Natural killer cell (primary cell): ENCODE results near the gene SLC2A11. TPM values are rescaled to one million over a fixed set of nuclear protein-coding genes. Genes with fewer than 3 reads are reported as not detected.

ENCODE experiments used
- ATAC-seq, 3 donors: fragments of 150-1000 bp in 2 of 3; fragments of 200-7000 bp in 1 of 3; cut with Tn5 transposase; 1 replicate in 1 of 3; 2 replicates in 2 of 3; pipeline ENCODE4 v1.10.0; 2021; ENCODE audit warnings: mild to moderate bottlenecking in 2 of 3, moderate library complexity in 2 of 3
- DNase-seq, 2 donors: peaks; one replicate each; pipeline versions ENCODE4 v3.0.0 to v3.0.0-alpha.2; 2013 to 2021; ENCODE audit warnings: mixed read lengths in 1 of 2
- H3K27ac ChIP-seq: one replicate; pipeline ENCODE4 v1.5.1; 2013; ENCODE audit warnings: mild to moderate bottlenecking, low read length
- H3K27me3 ChIP-seq: one replicate; pipeline ENCODE4 v1.6.1; 2013; ENCODE audit warnings: low read length; ENCODE audit not compliant: control insufficient read depth, insufficient read depth
- H3K36me3 ChIP-seq: one replicate; pipeline ENCODE4 v1.6.1; 2013; ENCODE audit warnings: low read length; ENCODE audit not compliant: control insufficient read depth, insufficient read depth
- H3K4me1 ChIP-seq: one replicate; pipeline ENCODE4 v1.6.1; 2013; ENCODE audit warnings: low read length; ENCODE audit not compliant: control insufficient read depth, insufficient read depth
- H3K4me3 ChIP-seq: one replicate; pipeline ENCODE4 v1.5.1; 2013; ENCODE audit warnings: low read length
- H3K9me3 ChIP-seq: one replicate; pipeline ENCODE4 v1.6.1; 2013; ENCODE audit warnings: low read length; ENCODE audit not compliant: control insufficient read depth, insufficient read depth
- H3K27ac Mint-ChIP-seq, 2 donors: one replicate each; pipeline ENCODE4 v1.8.0; 2022; ENCODE audit warnings: mild to moderate bottlenecking in 2 of 2, mixed read lengths in 2 of 2, moderate library complexity in 1 of 2
- H3K27me3 Mint-ChIP-seq, 2 donors: one replicate each; pipeline ENCODE4 v1.8.0; 2022; ENCODE audit warnings: low read depth in 2 of 2, mixed read lengths in 2 of 2
- H3K36me3 Mint-ChIP-seq: one replicate; pipeline ENCODE4 v1.8.0; 2022; ENCODE audit warnings: mixed read lengths
- H3K4me1 Mint-ChIP-seq, 2 donors: one replicate each; pipeline ENCODE4 v1.8.0; 2022; ENCODE audit warnings: mixed read lengths in 2 of 2
- H3K4me3 Mint-ChIP-seq: one replicate; pipeline ENCODE4 v1.8.0; 2022; ENCODE audit warnings: mild to moderate bottlenecking, moderate library complexity, mixed read lengths
- H3K9me3 Mint-ChIP-seq, 2 donors: one replicate each; pipeline ENCODE4 v1.8.0; 2022; ENCODE audit warnings: mixed read lengths in 2 of 2
- WGBS: methylation state at CpG from one replicate; pipeline ENCODE4 v1.1.7; 2013; ENCODE audit warnings: missing lambda C conversion rate; ENCODE audit not compliant: insufficient coverage; 5-methylcytosine and 5-hydroxymethylcytosine counted together
- intact Hi-C: fragments of 100-400 bp; cut with micrococcal nuclease; formaldehyde crosslinking; loops from one replicate; pipeline ENCODE4 v1.14.2; 2022
- total RNA-seq, 4 donors: library from RNA; stranded (reverse); fragments of 120-200 nt in 1 of 4; gene quantifications; one replicate each; pipeline versions ENCODE4 v1.2.3 to v1.2.4, GENCODE V29; 2013 to 2022
- TF ChIP-seq, protein P1 (sequence below): fragments of 200-600 bp; IDR thresholded peaks from one replicate; pipeline ENCODE4 v1.8.0; 2022; ENCODE audit warnings: antibody characterized with exemption

Gene SLC2A11
- total RNA-seq, 3 donors from 2014 or later (not counting 1 experiment from before 2014, with no cell fraction given) = 9.2 to 14.1 (median 11.8) TPM

DNA sequence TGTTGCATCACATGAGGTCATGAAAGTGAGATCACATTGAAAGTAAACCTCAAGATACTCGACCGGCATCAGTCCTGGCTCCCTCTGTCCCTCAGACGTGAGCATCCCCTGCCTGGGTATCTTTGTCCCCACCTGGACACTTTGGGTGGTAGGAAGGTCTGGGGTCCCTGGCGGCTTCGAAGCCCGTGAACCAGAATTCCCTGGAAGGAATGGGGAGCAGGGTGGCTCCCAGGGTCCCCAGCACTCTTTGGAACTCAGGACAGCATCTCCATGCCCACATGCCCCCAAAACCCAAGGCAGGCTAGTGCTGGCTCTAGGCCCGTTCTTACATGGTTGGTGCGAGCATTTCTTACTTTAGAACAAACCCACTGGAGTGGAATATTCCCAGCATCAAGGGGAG lies 26.4 kb upstream of the SLC2A11 start:
- Histone ChIP-seq H3K27ac (no peak overlapping the region), H3K4me3 (no peak overlapping the region), H3K36me3 (peaks cover 67% of the 10 kb centered on the region), H3K9me3 (no peaks in the 10 kb centered on the region), H3K27me3 (no peaks in the 10 kb centered on the region), H3K4me1 (no peaks in the 10 kb centered on the region)
- Mint-ChIP-seq H3K36me3 (no peaks in the 10 kb centered on the region), H3K4me3 (no peak overlapping the region), H3K27ac (no peak overlapping the region), H3K4me1 (peaks cover 10 to 14% of the 10 kb centered on the region in 2 donors), H3K9me3 (no peaks in the 10 kb centered on the region), H3K27me3 (no peaks in the 10 kb centered on the region)
- DNase-seq (no peak), ATAC-seq (no peak)
- WGBS = 94% methylated on average over 8 of the region's 8 CpGs
- intact Hi-C loops = no loop called here
- TF ChIP-seq, protein P1, sequence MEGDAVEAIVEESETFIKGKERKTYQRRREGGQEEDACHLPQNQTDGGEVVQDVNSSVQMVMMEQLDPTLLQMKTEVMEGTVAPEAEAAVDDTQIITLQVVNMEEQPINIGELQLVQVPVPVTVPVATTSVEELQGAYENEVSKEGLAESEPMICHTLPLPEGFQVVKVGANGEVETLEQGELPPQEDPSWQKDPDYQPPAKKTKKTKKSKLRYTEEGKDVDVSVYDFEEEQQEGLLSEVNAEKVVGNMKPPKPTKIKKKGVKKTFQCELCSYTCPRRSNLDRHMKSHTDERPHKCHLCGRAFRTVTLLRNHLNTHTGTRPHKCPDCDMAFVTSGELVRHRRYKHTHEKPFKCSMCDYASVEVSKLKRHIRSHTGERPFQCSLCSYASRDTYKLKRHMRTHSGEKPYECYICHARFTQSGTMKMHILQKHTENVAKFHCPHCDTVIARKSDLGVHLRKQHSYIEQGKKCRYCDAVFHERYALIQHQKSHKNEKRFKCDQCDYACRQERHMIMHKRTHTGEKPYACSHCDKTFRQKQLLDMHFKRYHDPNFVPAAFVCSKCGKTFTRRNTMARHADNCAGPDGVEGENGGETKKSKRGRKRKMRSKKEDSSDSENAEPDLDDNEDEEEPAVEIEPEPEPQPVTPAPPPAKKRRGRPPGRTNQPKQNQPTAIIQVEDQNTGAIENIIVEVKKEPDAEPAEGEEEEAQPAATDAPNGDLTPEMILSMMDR = no peak

DNA sequence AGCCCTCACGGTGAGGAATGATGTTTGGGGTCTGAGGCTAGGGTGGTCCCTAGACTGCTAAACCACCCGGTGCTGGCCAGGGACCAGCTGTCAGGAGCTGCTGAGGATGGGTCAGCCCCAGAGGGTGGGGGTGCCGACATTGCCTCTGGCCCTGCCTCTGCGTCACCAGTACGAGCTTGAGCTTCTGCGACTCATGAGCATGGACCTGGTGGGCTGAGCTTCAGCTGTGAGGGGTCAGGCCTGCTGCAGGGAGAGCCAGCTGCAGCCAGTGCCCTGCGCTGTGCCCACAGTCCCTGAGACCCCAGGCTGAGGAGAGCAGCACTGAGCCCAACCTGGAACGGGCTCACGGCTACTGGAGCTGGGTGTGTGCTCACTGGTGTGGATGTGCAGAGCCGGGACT lies 25.9 kb upstream of the SLC2A11 start:
- no peaks in the 10 kb centered on the region for H3K27me3 Mint-ChIP-seq
- H3K9me3 Mint-ChIP-seq = no peaks in the 10 kb centered on the region
- no peak for ATAC-seq
- H3K9me3 ChIP-seq = no peaks in the 10 kb centered on the region
- no peak overlapping the region for H3K27ac ChIP-seq
- no peak for DNase-seq
- H3K36me3 ChIP-seq = peaks cover 61% of the 10 kb centered on the region
- peaks cover 10 to 14% of the 10 kb centered on the region in 2 donors for H3K4me1 Mint-ChIP-seq
- TF ChIP-seq, protein P1 = no peak
- no peaks in the 10 kb centered on the region for H3K27me3 ChIP-seq
- no peaks in the 10 kb centered on the region for H3K36me3 Mint-ChIP-seq
- H3K4me1 ChIP-seq = no peaks in the 10 kb centered on the region
- intact Hi-C loops = no loop called here
- H3K4me3 ChIP-seq = no peak overlapping the region
- H3K27ac Mint-ChIP-seq = no peak overlapping the region
- H3K4me3 Mint-ChIP-seq = no peak overlapping the region
- 96% methylated on average over 10 of the region's 10 CpGs for WGBS

DNA sequence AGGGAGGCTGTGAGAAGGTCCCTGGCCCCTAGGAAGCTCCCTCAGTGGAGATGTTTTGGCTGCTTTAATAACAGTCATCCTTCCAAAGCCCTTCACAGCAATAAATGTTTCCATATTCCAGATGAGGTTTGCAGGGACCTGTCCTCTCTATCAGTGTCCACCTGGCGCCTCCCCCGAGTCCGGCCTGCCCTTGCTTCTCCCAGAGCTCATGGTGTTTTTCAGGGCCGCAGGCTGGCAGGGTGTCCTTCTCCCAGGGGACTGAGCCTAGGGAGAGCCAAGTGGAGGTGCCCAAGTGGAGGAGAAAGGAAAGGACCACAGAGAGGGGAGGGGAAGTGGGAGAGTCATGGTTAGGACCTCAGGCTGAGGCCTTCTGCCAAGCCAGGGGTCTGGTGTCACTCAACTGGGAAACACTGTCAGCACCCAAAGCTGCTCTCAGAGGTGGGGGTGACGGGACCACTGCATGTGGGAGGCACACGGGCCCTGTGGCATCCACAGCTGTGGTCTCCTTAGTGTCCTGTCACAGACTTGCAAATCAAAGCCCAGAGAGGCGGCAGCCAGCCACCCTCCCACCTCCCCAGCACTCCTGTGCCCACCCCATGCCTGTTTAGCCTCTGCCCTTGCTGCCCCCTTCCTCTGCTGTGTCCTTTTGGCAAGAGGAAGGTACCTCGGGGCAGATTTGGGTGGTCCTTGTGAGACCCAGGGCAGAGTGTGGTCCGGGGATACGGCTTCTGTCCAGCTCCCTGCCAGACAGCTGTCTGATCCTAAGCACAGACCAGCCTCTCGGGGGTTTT lies 25.3 kb upstream of the SLC2A11 start:
- DNase-seq = no peak
- intact Hi-C loops = no loop called here
- Histone ChIP-seq H3K27me3 (no peaks in the 10 kb centered on the region), H3K4me3 (no peak overlapping the region), H3K27ac (no peak overlapping the region), H3K9me3 (no peaks in the 10 kb centered on the region), H3K36me3 (peaks cover 55% of the 10 kb centered on the region), H3K4me1 (peaks cover 2% of the 10 kb centered on the region)
- TF ChIP-seq, protein P1 = no peak
- Mint-ChIP-seq H3K36me3 (no peaks in the 10 kb centered on the region), H3K4me3 (no peak overlapping the region), H3K27ac (no peak overlapping the region), H3K27me3 (no peaks in the 10 kb centered on the region), H3K4me1 (peaks cover 10 to 14% of the 10 kb centered on the region in 2 donors), H3K9me3 (no peaks in the 10 kb centered on the region)
- no peak for ATAC-seq
- 93% methylated on average over 11 of the region's 11 CpGs for WGBS
